ENCODE results near the gene GPR63.
"Not testable (repeated sequence)": the region's sequence is repeated elsewhere in the genome, so short reads cannot be mapped to it uniquely, and the experiment has no call there.

Gene GPR63, protein sequence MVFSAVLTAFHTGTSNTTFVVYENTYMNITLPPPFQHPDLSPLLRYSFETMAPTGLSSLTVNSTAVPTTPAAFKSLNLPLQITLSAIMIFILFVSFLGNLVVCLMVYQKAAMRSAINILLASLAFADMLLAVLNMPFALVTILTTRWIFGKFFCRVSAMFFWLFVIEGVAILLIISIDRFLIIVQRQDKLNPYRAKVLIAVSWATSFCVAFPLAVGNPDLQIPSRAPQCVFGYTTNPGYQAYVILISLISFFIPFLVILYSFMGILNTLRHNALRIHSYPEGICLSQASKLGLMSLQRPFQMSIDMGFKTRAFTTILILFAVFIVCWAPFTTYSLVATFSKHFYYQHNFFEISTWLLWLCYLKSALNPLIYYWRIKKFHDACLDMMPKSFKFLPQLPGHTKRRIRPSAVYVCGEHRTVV

GRCh38 chr6:96837081-96837971, at the start of gene GPR63:
Gene GPR63, minus strand, starts transcription at chr6:96837477. Its CDS starts 37,746 bp downstream, at chr6:96799731.
- DNase-seq (ENCODE audit: low read depth) = peak; percentile 17

DNA sequence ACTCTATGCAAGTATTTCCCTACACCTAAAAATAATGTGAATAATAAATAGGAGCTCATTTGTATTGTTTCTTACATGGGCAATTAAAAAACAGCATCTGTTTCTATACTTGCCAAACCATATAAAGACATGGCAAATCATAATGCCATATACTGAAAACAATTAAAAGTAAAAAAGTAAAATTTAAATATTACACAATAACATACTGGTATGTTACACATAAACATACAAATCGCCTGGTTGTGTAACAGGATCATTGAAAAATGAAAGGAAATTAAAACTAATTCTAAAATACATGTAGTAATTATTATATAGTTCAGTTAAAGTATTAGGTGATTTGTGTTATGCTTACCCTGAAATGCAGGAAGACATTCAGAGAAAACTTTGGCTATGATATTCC, 49.2 kb upstream of the GPR63 start:
- no peak for DNase-seq (ENCODE audit: low read depth)

- DNase-seq (ENCODE audit: low read depth) = not testable (repeated sequence)
Observed at GRCh38 chr6:96885187-96885631, 47.9 kb upstream of the GPR63 start.

GRCh38 chr6:96878143-96878542, 40.9 kb upstream of the GPR63 start:
- DNase-seq (ENCODE audit: low read depth) = no peak

- no peak for DNase-seq (ENCODE audit: low read depth)
Observed at GRCh38 chr6:96876886-96877545, 39.7 kb upstream of the GPR63 start.

DNA sequence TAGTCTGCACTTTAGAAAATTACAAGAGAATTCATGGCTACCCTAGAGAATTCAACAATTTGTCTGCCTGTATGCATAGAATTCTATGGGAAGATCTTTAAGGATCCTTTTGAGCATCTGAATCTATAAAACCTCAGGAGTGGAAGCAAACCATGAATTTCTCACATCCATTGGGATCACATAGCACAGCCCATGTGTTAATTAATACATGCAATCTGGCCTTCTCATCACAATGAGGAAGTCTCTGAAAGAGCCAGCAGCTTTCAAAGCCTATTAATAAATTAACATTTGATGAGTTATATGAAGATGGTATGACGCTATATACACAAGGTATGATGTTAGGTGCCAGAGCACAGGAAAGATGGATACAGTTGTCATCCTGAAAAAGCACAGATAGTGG, 35.7 kb upstream of the GPR63 start:
- DNase-seq (ENCODE audit: low read depth) = no peak

DNA sequence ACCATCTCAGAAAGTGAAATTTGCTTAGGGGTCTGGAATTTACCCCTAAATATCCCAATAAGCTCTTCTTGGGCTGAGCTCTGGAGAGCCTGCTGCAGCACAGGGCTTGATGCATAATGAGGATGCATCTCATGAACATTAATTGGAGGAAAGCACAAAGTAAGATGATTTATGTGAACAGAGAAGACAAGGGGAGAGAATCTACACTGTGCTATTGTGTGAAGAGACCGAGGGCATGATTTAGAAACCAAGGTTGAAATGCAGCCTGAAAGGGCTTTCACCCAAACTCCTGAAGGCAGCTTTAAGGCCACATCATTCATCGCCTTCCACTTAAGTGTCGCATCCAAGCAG, 27.8 kb upstream of the GPR63 start:
- DNase-seq (ENCODE audit: low read depth) = no peak

DNA sequence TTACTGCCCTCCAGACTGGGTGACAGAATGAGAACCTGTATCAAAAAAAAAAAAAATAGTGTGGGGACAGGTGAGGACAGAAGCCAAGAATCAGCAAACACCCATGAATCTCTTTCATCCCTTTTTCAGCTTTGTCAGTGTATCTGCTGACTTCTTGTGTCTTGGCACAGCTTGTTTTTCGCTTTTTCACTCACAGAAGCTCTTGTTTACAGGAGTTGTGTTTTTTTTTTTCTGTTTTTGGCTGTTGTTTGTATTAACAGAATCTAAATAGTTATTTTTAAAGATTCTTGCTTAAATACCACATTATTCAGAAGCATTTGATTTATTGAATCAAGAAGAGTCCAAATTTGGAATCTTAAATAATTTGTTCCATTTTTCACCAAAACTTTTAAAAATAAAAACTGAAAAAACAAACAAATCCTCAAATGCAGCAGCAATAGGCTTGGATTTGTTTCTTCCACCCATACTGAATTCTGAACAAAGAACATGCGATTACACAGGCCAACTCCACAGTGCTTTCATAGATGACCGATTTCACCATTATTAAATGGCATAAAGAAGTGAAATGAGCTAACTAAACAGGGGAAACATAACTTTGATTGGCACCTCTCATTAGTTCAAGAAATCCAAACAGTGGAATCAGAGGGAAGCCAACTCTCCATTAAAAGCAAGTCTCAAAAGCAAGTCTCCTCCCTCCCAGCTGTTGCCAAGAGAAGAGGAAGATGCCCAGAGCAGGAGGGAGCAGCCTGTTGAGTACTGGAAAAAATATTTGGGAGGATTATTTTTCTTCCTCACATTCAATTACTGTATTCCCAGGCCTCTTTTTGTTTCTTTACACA, 27.2 kb upstream of the GPR63 start:
- no peak for DNase-seq (ENCODE audit: low read depth)

GRCh38 chr6:96862560-96862959, 25.3 kb upstream of the GPR63 start:
- no peak for DNase-seq (ENCODE audit: low read depth)

GRCh38 chr6:96861588-96861987, 24.3 kb upstream of the GPR63 start:
- DNase-seq (ENCODE audit: low read depth) = no peak

GRCh38 chr6:96856856-96857255, 19.6 kb upstream of the GPR63 start:
- no peak for DNase-seq (ENCODE audit: low read depth)

DNA sequence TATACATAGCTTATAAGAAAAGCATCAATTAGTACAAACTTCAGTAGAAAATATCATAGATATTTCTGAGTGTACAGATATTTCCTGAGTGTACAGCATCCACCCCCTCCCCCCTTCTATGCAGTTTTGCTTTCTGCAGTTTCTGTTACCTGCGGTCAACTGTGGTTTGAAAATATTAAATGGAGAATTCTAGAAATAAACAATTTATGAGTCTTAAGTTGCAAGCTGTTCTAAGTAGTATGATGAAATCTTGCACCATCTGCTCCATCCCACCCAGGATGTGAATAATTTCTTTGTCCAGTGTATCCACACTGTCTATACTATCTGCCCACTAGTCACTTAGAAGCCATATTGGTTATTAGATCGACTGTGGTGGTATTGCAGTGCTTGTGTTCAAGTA, 15.8 kb upstream of the GPR63 start:
- DNase-seq (ENCODE audit: low read depth) = no peak

DNA sequence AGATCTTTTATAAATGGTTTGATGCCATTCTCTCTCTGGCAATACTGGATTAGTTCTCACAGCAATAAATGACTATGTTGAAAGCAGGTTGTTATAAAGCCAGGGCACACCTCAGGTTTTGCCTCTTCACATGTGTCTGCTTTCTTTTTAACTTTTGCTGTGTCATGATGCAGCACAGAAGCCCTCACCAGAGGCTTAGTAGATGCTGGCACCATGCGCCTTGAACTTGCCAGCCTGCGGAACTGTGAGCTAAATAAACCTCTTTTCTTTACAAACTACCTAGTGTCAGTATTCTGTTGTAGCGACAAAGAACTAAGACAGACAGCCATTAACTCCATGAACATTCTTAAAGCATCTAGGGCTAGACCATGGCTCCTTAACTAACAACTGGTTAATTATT, 15.3 kb upstream of the GPR63 start:
- DNase-seq (ENCODE audit: low read depth) = no peak

DNA sequence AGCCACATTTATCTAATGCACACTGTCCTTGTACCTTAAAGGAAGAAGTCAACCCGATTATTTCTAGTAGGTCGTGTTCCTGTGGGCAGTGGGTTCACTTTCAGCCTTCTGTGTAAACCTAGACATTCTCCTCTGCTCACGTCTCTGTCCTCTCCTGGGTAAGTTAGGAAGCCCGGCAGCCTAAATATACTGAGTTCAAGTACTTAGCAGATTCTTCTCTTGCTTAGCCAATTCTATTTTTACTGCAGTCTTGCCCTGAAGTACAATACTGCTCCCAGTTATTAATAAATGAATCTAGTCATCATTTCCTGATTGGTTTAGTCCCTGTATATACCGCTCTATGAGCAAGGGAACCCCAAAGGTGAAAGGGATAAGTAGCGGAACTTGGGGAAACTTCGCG, 14.6 kb upstream of the GPR63 start:
- no peak for DNase-seq (ENCODE audit: low read depth)

GRCh38 chr6:96849615-96850014, 12.3 kb upstream of the GPR63 start:
- no peak for DNase-seq (ENCODE audit: low read depth)

DNA sequence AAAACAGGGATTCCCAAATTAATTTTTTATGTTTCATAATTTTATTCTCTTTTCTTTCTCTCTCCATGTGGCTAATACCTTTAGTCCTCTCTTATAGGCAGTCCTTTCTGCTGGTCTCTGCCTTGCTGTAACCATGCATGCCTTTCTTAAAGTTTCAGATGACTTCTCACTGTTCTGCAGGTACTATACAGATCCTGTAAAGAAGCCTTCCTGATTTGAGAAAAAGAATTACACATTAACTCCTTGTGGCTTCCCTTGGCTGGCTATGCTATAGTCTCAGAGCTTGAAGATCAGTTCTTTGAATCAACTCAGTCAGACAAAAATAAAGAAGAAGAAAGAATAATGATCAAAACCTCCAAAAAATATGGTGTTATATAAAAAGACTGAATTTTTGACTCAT, 7.3 kb upstream of the GPR63 start:
- no peak for DNase-seq (ENCODE audit: low read depth)

- no peak for DNase-seq (ENCODE audit: low read depth)
Observed at GRCh38 chr6:96841345-96841744, 4.1 kb upstream of the GPR63 start.

DNA sequence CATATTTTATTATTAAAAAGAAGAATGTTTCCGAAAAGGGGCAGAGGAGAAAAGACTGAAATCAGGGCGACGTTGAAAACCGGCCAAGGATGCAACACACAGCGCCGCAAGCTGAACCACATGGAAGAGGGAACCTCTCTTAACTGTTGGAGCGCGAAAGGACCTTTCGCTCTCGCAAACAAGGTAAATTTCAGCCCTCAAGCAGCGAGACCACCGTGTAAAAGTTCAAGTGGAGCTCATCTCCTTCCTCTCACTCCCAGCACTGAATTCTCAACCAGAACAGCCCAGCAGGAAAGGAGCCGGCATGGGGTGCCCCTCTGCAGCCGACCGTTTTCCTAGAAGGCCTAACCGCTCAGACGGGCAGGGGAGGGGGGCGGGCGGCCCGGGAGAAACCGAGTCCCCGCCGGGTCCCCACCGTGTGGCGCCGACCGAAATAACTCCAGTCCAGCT, 621 bp downstream of the GPR63 start:
- no peak for DNase-seq (ENCODE audit: low read depth)

GRCh38 chr6:96834070-96834469, 3.2 kb downstream of the GPR63 start:
- no peak for DNase-seq (ENCODE audit: low read depth)

DNA sequence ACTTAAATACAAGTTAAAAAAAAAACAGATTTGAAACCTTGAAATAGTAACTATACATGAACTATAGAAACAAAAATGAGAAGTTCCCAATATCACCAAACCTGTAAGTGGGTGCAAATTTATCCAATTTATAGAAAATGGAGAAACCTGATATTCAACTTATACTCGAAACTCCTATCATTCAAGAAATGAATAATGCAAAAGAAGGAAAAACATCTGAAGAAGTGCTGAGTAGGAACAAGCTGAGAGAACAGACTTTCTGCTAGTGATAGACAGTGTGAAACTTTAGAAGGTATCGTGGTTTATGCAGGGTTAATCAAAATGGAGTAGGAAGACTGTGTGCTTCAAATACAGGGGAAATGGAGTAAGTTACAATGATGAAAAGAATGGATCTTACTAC, 4.5 kb downstream of the GPR63 start:
- DNase-seq (ENCODE audit: low read depth) = no peak

GRCh38 chr6:96826865-96827264, 10.4 kb downstream of the GPR63 start:
- no peak for DNase-seq (ENCODE audit: low read depth)

DNA sequence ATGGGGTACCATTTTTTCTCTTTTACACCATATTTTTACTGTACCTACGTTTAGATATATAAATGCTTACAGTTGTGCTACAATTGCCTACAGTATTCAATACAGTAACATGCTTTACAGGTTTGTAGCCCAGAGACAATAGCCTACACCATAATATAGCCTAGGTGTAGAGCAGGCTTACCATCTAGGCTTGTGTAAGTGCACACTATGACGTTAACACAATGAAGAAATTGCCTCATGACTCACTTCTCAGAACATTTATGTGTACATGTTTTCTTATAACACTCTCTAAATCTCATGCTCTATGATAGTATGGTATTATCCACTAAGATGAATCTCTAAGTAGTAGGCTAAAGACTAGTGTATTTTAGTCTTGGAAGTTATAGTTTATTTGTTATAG, 13.5 kb downstream of the GPR63 start:
- DNase-seq (ENCODE audit: low read depth) = no peak

Measured in activated gamma-delta T cell treated with anti-CD3 and anti-CD28 coated beads, Interleukin-2, amount 50 U/mL, for 16 hours (primary cell).